Posterior vena cava (tissue), 2 donors: ENCODE results near the gene PYGB. TPM values are rescaled to one million over a fixed set of nuclear protein-coding genes. Genes with fewer than 3 reads are reported as not detected.

Experiments used
- DNase-seq: peaks from one replicate; pipeline ENCODE4 v3.0.0-alpha.2; 2020; ENCODE audit warnings: low spot score
- intact Hi-C, 2 donors: fragments of 100-400 bp; cut with DNase I; formaldehyde crosslinking; loops; one replicate each; pipeline versions ENCODE4 v1.14.1 to v1.14.2; 2022 to 2023
- long read RNA-seq, 2 donors: library from polyadenylated mRNA; unstranded; transcript quantifications; one replicate each; pipeline ENCODE4 v2.0.0, GENCODE V29; 2020 to 2021
- total RNA-seq, 2 donors: library from RNA; stranded (reverse); fragmentation: NEBNext Ultra II Directional; extraction: Animal tissue kit (Norgen Biotek cat#: 25700); gene quantifications; one replicate each; pipeline ENCODE4 v1.2.1, GENCODE V29; 2021
- donor health status: DM: yes; HTN: yes; CAD: no.
- donor health status: DM: yes; HTN: yes; CAD: no.

PYGB gene
- 100 to 1,000 TPM; 132 to 155 TPM for total RNA-seq
- long read RNA-seq, donor 1, full-length matches to known transcripts = 75 of 142 reads
- long read RNA-seq, donor 1, partial matches to known transcripts = 47 of 142 reads
- long read RNA-seq, donor 1, other reads (novel, unspliced or antisense) = 20 of 142 reads
- long read RNA-seq, donor 2, full-length matches to known transcripts = 93 of 233 reads
- long read RNA-seq, donor 2, partial matches to known transcripts = 136 of 233 reads
- long read RNA-seq, donor 2, other reads (novel, unspliced or antisense) = 4 of 233 reads

DNA sequence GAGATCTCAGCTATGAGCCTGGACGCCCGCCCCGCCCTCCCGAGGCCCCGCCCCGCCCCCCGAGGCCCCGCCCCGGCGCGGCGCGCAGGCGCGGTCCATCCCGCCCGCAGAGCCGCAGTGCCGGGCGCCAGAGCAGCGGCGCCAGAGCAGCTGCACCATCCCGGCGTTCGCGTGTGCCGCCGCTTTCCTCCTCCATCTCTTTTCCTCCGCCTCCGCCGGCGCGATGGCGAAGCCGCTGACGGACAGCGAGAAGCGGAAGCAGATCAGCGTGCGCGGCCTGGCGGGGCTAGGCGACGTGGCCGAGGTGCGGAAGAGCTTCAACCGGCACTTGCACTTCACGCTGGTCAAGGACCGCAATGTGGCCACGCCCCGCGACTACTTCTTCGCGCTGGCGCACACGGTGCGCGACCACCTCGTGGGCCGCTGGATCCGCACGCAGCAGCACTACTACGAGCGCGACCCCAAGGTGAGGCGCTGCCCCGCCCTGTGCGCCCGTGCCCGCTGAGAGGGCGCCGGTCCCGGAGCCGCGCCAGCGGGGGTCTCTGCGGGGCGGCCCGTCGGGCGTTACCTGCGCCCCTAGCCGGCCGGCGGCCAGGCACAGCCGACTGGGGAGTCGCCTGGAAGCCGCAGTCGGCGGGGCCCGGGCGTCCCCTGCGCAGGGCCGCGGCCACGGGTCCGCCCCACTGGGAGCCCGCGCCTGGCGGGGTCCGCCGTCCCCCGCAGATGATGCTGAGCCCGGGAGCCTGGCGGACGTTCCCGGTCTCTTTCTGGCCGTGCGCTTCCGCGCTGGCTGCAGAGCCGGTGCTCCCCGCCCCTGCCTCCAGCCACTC is at the start of gene PYGB:
Gene PYGB, plus strand, starts transcription at position 130 of the 830 bp plus-strand sequence. Its CDS starts 94 bp downstream, at position 224.
- intact Hi-C loops = loop anchor here in 1 of 2 donors (5.0 kb wide), 1 partner anchor 51 kb away; the partner anchor contains the start of gene ENTPD6
- peak; percentile 95 for DNase-seq

DNA sequence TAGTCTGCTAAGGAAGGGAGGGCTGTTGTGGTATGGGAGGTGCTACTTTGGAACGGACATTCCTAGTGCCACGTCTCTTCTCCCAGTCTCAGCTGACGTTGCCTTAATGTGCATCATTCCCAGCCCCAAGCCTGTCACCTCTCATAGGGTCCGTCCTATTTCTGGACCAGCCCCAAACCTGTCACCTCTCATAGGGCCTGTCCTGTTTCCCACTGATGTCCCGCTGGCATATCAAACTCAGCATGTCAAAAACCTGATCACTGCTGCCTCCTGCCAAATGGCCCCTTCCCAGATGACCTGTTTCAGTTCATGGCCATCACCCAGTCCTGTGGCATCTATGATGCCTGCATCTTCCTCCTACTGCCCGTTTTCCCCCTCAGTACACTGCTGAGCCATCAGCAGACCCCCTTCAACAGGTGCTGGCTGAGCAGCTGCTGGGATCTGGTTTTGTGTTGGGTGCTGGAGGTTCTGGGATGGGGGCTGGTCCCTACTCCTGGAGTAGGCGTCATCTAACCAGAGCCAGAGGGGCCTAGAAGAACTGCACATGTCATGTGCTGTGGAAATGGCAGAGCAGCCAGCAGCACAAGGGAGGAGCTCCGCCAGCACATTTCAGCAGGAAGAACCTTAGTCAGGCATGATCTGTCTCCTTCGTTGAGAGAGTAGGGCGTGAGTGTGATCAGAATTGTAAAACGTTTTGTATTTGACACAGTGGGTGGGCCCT is 49.1 kb upstream of the PYGB start:
- intact Hi-C loops = loop anchor here (2.0 to 10.0 kb wide), 4 partner anchors 38 to 134 kb away; partner anchors contain the start of gene PYGB (in 1 of the 2)
- no peak for DNase-seq

DNA sequence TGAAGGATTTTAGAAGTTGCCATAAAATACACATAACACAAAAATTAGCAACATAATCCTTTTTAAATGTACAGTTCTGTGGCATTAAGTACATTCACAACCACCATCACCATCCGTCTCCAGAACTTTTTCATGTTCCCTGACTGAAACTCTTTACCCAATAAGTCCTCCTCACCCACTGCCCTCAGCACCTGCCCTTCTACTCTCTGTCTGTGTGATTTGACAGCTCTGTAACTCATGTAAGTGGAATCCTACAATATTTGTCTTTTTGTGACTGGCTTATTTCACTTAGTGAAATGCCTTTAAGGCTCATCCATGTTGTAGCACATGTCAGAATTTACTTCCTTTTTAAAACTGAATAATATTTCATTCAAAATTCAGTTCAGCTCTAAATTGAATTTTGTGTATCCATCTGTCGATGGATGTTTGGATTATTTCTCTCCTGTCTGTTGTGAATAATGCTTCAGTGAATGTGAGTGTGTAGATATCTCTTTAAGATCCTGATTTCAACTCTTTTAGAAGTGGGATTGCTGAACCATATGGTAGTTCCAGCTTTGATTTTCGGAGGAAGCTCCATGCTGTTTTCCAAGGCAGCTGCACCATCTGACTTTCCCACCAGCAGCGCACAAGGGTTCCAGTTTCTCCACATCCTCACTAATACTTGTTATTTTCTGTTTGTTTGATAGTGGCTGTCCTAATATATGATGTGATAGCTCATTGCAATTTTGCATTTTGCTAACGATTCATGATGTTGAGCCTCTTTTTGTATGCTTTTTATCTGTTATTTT is 48.2 kb upstream of the PYGB start:
- intact Hi-C loops = loop anchor here (2.0 to 10.0 kb wide), 4 partner anchors 39 to 135 kb away; partner anchors contain the start of gene PYGB (in 1 of the 2)
- DNase-seq = no peak

DNA sequence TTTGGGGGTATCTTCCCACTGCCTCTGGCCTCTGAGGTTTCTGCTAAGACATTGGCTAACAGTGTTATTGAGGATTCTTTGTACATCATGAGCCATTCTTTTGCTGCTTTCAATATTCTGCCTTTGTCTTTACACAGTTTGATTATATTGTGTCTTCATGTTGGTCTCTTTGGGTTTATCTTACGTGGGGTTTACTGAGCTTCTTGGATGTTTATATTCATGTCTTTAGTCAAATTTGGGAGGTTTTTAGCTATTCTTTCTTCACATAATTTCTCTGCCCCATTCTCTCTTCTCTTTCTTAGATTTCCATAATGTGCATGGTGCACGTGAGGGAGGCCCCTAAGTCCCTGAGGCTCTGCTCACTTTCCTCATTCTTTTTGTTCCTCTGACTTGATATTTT is 44.8 kb upstream of the PYGB start:
- intact Hi-C loops = no loop called here
- DNase-seq = no peak

DNA sequence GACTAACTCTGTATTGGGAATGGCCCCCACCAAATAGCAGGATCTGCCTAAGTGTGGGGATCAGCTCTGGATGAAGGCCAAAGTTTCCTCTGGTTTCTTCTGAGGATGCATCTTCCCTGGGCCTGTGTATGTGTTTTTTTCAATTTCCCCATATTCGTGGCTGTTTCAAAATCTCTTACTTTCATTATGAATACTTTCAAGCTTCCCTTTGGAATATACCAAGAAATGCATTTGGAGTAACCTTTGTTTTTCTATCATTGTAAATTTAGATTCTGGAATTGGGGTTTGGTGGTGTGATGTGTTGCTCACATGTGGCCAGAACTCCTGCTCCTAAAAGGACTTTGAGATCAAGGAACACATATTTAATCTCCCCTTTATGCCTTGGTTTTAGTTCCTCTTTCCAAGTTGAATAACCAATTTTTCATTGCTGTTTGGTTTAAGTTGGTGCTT is 44.0 kb upstream of the PYGB start:
- DNase-seq = no peak
- intact Hi-C loops = no loop called here

DNA sequence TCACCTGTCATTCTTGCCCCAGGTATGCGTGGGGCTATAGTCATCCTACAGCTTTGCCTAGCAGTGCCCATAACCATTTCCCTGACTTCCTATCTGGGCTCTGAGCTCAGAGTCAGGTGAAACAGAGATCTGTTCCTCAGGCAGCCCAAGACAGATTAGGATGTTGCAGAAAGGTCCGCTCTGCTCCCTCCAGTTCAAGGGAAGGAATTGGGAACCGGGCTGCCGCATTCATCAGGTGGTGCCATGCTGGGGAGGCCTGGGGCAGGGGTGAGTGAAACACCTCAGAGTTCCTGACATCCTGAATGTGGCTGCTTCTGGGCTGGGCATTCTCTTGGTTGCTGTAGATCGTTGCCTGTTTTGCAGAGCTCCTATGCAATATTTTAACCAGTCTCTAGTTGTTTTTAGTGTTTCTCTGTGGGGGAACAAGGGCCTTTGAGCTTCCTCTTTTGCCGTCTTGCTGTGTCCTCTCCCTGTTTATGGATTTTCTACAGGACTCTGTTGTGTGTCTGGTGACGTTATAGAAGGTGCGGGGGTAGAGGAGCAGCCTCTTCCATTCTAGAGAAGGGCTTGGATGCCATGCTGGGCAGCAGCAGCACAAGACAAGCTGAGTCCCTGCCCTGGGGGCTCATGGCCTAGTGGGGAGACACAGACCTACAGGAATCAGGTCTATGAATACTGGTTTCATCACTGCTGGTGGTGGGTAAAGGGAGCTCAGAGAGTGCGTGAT is 43.2 kb upstream of the PYGB start:
- no peak for DNase-seq
- intact Hi-C loops = no loop called here

DNA sequence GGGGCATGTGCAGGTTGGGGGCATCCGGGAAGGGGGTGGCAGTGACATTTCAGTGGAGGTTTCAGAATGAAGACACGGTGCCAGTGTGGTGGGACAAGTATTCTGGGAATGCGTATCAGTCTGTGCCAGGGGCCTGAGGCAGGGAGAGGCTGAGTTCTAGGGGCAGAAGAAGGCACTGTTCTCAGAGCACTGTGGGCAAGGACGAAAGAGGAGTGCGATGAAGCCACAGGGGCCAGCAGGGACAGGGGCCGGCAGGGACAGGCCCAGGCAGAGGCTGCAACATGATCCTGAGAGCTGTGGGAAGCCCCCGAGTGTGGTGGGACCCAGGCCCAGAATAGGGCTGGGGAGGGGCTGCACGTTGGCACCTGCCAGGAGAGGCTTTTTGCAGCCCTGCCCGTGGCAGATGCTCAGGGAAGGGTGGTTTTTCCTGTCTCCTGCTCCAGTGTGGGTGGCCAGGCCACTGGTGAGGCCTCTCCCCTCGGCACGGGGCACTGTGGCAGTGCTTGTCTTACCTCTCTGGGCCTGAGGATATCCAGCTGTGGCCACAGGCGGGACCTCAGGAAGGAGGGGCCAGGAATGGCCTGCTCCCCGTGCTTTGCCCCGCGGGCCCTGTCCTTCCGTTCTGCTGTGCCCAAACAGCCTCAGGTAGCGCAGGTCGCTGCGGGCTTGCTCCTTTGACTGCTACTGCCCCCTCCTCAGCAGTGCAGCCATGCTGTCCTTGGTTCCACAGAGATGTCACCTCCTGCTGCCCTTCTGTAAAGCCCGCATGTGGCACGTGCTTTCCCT is 42.4 kb upstream of the PYGB start:
- intact Hi-C loops = no loop called here
- DNase-seq = no peak

DNA sequence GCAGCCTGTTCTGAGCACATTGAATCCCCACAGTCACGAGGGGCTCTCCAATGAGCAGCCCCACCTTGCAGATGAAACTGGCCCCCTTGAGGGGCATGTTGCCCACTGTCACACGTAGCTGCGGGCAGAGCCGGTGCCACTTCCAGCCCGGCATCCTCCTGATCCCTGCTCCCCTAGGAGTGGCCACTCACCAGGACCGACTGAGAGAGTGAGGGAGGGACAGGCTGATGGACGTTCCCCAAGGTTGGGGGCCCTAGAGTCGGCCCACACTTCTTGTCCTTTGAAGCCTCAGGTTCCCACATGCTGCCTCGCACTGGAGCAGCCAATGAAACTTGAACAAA is 41.9 kb upstream of the PYGB start:
- no peak for DNase-seq
- intact Hi-C loops = no loop called here

DNA sequence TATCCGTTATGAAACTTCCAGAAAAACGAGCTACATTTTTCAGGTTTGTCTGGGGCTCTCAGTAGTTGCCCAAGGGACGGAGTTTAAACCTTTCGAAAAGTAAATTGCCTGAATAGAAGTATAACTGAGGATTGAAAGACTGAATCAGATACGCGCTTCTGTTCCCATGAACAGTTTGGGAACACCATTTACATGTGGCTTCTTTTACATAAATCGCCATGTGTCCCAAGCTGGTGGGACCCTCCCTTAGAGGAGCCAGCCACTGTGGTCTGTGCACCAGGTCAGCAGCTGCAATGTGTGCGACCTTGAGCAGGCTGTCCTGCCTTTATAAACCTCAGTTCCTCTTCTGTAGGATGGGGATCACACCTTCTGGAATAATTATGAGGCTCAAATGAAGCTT is 41.3 kb upstream of the PYGB start:
- intact Hi-C loops = no loop called here
- DNase-seq = no peak

DNA sequence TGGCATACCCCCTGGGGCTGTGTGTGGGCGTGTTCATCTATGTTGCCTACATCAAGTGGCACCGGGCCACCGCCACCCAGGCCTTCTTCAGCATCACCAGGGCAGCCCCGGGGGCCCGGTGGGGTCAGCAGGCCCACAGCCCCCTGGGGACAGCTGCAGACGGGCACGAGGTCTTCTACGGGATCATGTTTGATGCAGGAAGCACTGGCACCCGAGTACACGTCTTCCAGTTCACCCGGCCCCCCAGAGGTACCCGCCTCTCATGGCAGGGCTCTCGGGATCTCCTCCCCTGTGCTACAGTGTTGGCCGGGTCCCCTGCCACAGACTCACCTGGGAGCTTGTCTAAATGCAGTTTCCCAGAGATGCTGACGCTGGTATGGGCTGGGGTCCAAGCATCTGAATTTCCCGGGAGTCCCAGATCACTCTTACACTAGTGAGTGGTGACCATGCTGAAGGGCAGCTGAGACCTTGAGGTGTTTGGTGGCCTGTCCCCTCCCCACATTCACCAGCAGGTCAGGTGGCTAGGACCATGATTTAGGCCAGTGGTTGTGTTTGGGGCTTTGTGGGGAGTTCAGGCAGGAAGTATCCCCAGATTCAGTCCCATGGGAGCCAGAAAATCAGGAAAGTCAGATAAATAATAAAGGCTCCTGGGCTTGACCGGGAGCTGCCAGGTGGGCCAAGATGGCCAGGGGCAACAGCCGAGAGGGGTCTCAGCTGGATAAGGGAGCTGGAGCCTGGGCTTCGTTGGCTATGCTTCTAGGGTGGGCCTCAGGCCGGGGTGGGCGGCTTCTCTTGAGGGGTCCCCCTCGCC is 40.5 kb upstream of the PYGB start:
- DNase-seq = no peak
- intact Hi-C loops = no loop called here

DNA sequence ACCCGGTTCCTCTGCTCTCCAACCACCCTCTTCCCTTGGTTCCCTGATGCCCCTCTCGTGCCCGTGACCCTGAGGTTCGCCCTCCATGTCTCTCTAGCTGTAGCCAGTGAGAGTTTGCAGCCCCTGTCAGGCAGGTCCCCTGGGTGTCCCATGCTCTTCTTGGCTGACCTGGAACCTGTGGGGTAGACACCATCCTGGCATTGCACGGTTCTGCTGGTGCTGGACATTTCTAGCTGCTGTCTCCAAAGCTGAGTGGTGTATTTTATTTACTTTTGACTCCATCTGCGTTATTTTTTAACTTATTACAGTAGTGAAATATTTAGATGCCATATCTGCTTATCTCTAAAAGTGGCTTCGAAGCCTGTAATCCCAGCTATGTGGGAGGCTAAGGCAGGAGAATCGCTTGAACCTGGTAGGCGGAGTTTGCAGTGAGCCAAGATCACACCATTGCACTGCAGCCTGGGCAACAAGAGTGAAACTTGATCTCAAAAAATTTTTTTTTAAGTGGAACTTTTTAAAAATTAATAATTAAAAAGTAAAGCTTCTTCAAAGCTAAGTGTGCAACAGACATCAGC is 39.8 kb upstream of the PYGB start:
- intact Hi-C loops = no loop called here
- no peak for DNase-seq

DNA sequence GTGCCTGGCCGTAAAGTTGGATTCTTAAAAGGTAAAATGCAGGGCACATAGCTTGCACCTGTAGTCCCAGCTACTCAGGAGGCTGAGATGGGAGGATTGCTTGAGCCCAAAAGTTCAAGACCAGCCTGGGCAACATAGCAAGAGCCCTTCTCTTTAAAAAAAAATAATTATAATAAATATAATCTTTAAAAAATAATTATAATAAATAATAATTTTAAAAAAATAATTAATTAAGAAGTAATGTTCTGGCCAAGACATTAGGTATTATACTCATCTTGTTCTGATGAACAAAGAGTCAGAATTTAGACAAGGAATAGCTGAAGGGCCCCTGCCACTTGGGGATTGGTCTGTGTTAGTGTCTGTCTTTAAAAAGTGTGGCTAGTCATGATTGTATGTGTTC is 38.5 kb upstream of the PYGB start:
- no peak for DNase-seq
- intact Hi-C loops = no loop called here

DNA sequence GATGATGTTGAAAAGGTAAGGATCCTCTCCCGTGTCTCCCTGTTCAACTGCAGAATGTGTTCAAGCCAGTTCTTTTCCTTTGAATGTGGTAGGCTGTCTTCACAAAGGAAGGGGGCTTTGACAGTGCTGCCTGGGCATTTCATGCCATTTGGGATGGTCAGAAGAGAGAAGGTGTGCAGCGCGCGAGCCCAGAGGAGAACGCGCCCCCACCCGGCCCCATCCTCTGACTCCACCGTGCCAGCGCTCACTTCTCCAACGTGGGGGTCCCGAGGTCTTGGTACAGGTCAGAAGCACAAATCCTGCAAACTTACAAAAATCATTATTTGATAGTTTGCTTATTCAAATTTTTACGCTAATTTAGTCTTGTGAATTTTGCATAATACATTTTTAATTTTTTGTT is 38.0 kb upstream of the PYGB start:
- no peak for DNase-seq
- intact Hi-C loops = no loop called here

DNA sequence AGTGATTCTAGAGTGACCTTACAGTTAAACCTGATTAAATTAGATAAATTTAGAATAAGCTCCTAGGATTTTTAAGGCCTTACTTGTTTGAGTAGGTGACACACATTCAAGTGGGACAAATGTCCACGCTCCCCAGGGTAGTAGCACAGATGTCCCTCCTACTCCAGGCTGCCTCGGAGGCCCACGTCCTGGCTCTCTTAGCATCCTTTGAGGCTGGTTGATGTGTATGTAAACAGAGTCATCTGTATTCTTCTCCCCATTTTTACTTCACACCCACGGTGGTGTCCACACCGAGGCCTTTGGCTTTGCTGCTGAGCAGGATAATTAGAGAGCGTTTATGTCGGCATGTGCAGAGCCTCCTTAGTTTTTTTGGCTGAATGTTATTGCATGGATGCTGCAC is 36.6 kb upstream of the PYGB start:
- intact Hi-C loops = no loop called here
- no peak for DNase-seq

DNA sequence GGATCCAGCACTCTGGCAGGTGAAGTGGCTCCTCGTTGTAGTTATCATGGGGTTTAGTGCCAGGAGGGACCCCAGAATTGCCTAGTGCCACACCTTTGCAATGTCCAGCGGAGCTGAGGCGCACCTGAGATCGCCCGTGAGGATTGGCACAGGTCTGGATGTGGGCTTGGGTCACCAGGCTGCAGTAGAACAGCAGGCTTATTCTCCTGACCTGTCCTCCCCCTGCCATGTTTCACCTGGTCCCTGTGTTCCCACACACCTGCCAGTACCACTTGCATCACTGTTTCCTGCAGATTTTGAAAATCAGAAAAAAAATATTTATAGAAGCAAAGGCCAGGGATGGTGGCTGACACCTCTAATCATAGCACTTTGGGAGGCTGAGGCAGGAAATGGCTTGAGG is 35.6 kb upstream of the PYGB start:
- no peak for DNase-seq
- intact Hi-C loops = no loop called here

DNA sequence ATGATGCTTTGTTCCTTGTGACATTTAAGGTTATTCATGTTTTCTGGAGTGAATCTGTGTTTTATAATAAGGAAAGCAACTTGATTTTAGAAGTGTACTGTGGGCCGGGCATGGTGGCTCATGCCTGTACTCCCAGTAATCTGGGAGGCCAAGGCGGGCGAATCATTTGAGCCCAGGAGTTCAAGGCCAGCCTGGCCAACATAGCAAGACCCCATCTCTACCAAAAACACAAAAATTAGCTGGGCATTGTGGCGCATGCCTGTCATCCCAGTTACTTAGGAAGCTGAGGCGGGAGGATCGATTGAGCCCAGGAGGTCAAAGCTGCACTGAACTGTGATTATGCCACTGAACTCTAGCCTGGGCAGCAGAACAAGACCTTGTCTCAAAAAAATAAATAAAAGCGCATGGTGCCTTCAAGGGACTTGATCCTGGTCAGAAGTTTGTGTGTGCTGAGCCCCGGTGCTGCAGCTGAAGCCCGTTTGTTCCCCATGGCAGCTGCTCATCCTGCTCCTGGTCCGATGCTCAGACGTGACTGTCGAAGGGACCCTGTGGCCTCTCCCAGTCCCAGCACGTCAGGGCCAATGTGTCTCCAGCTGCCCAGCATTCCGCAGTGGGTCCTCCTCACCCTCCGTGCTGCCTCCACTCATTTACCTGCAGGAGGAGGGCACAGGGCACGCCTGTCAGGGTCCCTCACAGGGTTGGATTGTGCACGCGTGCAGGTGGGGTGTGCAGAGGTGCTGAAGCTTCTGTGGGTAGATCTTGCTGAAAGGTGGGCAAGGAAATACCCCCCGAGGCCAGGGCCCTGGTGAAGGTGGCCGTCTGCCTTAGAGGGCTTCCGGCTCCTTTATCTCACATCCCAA is 34.1 kb upstream of the PYGB start:
- intact Hi-C loops = no loop called here
- peak; percentile 76 for DNase-seq
